ENCODE data around the gene EPB41L5.

EPB41L5 gene

GRCh38 chr2:120012771-120013596 is at the start of gene EPB41L5:
EPB41L5 (plus strand) TSS chr2:120013077; CDS start chr2:120019085, 6,008 bp downstream.
- TF ChIP-seq CTCF (IDR thresholded peaks at IDR 0.05), result no peak

GRCh38 chr2:119981896-119982295 is 31.0 kb upstream of the EPB41L5 start:
- no peak for TF ChIP-seq CTCF (IDR thresholded peaks at IDR 0.05)

- TF ChIP-seq CTCF (IDR thresholded peaks at IDR 0.05), result no peak
Observed at GRCh38 chr2:119982506-119982905, 30.4 kb upstream of the EPB41L5 start.

GRCh38 chr2:119983108-119983507 is 29.8 kb upstream of the EPB41L5 start:
- no peak for TF ChIP-seq CTCF (IDR thresholded peaks at IDR 0.05)

GRCh38 chr2:119996148-119996547 is 16.7 kb upstream of the EPB41L5 start:
- TF ChIP-seq CTCF (IDR thresholded peaks at IDR 0.05), result no peak

GRCh38 chr2:120001471-120001870 is 11.4 kb upstream of the EPB41L5 start:
- no peak for TF ChIP-seq CTCF (IDR thresholded peaks at IDR 0.05)

GRCh38 chr2:120004254-120004653 is 8.6 kb upstream of the EPB41L5 start:
- no peak for TF ChIP-seq CTCF (IDR thresholded peaks at IDR 0.05)

All from LNCAP (cell line).